Germinal center (tissue), 1 donor: Measurements from ENCODE around the gene ALG14.
A peak's percentile ranks its signal among the peaks of the same experiment; 100 is the strongest.

ENCODE experiments used
- DNase-seq: peaks from one replicate; pipeline ENCODE4 v3.0.0; 2012; ENCODE audit warnings: mixed read lengths, low spot score

Gene ALG14

GRCh38 chr1:94980582-94981574 lies 91.9 kb downstream of the ALG14 start:
- DNase-seq, result no peak

DNA sequence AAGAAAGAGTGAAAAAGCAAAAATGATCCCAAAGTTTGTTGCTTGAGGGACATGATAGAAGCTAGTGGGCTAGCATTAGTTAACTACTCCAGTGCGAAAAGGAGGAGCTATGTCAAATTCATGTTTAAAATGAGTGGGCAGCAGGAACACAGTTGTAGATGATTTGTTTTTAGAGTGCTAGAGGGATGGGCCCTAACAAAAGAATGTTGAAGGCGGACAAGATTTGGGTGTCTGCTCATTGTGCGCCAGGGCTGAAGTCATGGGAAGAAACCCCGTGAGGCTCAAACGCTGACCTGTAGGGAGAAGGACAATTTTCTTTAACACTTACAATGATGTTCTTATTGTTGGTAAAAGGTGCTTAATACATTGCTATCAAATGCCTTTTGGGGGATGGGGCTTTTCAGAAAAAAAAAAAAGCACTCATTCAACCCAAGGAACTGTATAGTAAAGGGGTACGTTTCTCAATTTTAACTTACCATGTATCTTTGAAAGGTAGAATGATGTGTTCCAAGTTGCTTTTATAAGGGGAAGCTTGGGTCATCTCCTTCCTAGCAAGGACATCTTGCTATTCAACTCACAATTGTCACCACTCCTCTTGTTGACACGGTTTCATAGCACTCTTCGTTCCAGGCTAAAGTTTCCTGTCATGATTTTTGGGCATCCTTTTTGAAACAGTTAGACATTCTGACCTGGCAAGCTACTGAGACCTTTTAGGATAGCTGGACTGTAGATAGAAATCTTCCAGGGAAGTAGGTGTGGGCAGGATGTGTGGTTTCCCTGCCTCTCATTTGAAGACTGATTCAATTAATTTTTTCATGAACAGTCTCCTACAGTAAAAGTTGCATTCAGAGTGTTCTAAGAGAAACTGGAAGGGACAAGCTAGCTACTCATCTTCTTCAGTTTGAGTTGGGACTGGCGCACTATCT lies 92.8 kb downstream of the ALG14 start:
- no peak for DNase-seq

DNA sequence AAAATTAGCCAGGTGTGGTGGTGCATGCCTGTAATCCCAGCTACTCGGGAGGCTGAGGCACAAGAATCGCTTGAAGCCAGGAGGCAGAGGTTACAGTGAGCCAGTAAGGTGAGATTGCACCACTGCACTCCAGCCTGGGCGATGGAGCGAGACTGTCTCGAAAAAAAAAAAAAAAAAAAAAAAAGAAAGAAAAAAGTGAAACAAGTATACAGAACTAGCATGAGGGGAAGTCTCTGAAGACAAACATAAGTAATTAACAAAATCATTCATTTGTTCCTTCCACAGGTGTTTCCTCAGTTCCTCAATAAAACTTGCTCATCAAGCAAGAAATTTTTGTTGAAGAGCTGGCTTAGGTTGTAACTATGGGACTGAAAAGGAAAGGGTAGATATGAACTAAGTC lies 93.6 kb downstream of the ALG14 start:
- DNase-seq, result no peak

DNA sequence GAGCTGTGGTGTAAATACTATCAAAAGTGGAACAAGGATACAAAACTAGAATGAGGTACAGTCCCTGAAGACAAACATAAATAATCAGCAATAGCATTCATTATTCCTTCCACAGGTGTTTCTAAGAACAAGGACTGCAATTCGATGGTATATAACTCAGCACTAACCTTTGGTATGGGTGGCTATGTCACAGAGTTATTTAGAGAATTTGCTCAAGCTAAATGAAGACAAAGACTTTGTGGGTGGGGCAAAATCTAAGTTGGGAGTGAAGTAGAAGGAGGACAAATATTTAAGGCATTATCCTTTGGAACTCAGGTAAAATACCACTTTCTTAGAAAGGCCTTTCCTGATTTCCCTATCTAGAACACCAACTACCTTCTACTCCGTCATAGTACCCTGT lies 94.3 kb downstream of the ALG14 start:
- DNase-seq, result no peak

DNA sequence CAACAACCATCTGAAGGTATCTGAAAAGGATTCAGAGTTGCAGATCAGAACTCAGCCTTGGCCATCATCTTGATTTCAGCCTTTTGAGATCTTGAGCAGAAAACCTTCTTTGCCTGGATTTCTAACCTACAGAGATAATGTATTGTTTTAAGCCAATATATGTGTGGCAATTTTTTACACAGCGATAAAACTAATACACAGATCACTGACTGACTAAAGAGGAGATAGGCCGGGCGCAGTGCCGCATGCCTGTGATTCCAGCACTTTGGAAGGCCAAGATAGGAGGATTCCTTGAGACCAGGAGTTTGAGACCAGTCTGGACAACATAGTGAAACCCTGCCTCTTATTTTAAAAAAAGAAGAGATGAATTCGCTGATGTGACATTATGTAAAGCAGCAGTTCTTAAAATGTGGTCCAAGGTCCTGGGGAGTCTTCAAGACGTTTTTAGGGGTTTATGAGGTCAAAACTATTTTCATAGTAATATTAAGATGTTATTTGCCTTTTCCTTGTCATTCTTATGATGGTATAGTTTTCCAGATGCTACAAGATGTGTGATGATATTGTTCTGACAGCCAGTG lies 95.7 kb downstream of the ALG14 start:
- DNase-seq, result no peak

DNA sequence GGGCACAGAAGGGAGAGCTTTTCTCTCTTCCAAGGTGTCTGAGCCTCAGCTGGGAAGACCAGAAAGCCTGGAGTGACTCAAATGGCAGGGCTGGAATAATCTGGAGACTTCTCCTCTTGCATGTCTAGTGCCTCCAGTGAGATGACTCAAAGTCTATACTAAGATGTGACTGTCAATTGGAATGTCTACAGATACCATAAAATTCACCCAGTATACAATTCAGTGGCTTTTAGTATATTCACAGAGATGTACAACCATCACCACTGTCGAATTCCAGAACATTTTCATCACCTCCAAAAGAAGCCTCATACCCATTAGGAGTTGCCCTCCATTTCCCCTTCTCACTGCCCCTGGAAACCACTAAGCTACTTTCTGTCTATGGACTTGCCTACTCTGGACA lies 97.9 kb downstream of the ALG14 start:
- DNase-seq, result no peak

DNA sequence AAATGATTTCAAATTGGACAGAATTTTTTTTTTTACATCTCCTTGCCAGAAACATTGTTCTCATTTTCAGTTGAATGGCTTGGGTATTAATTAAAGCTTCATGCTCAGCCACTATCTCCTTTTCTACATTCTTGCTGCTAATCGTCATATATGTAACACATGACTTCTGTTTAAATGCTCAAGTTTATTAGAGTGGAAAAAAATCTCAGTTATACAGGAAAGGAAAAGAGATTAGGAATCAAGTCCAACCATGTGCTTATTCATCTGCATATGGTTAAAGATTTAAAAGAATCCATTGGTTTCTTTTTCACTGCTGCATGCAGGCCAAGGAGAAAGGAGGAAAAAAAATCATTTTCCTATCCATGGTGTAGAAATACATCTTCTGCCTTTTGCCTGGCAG lies 98.5 kb downstream of the ALG14 start:
- no peak for DNase-seq

DNA sequence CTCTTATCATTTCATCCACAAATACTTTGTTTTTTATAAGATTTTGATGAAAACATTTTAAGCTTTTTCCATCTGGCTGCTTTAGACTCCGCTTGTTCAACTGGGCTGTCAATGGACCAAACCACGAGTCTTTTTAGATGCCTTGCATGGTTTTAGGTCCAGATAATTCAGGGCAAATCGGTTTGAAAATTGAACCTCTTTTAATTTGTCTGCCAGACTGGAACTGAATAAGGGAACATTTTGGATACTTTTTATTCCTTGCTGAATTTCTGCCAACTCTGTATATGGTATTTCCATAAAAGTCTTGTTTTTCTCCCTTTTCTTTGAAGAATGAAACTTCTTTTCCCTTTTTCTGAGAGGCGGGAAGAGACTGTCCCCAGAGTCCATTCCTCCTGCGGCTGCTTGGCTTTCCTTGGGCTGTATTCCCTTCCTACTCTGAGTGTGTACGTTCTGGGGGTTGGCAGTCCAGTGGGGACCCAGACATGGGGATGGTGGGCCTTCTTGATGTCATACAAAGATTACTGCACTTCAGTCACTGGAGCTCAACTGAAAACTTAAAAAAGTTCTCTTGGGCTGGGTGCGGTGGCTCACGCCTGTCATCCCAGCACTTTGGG lies 99.3 kb downstream of the ALG14 start:
- DNase-seq, result no peak

DNA sequence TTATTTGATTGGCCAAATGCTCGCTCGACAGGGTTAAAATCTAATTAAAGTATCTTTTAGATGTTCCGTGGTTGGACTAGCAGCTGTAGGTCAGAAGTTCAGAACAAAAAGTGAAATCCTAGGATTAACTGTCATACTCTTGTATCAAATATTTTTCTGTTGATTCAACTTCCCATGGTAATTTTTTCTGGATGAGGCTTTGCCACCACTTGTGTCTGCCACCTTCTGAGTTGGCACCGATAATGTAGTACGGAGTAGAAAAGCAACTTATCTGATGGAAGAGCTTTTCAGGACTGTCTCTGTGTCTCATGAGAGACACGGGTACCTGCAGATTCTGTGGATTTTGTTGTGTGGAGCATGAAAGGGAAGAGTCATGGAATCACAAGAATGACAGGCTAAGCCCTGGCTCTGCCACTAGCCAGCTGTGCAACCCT lies 101.2 kb downstream of the ALG14 start:
- no peak for DNase-seq

DNA sequence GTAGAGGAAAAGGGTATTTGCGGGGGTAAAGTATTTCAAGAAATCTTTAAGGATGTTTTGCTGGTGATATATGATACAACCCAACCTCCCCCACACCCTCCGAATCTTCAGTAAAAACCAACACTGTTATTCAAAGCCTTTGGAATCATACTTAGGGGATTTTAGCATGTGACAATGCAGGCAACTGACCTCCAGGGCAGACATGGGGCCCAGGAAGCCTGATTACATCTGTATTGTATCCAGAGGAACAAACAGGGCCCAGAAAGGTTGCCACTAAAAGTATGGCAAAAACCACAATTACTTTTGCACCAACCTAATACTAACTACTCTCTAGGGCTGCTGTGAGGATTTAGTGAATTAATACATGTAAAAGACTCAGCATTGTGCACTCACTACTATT lies 102.0 kb downstream of the ALG14 start:
- DNase-seq, result no peak

GRCh38 chr1:94969137-94969536 lies 103.6 kb downstream of the ALG14 start:
- no peak for DNase-seq

GRCh38 chr1:94966033-94966432 lies 106.7 kb downstream of the ALG14 start:
- no peak for DNase-seq

DNA sequence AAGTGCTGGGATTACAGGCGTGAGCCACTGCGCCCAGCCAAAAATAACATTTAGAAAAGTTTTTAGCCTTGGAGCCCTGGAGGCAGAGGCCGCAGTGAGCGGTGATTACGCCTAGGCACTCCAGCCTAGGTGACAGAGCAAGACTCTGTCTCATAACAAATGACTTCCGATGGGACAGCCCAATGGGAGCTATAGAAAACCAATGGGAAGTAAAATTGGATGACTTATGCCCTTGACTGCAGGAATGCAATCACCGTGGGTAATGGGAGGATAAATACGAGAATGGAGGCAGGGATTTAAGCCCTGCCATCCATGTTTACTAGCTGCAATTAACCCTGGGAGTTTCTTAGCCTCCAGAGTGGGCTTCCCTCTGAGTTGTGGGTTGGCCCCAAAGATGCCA lies 108.9 kb downstream of the ALG14 start:
- DNase-seq, result no peak

GRCh38 chr1:94962409-94963265 lies 110.1 kb downstream of the ALG14 start:
- peak; percentile 69 for DNase-seq

GRCh38 chr1:94961988-94962387 lies 110.8 kb downstream of the ALG14 start:
- no peak for DNase-seq

- DNase-seq, result no peak
Observed at GRCh38 chr1:94961582-94961981, 111.2 kb downstream of the ALG14 start.

- DNase-seq, result no peak
Observed at GRCh38 chr1:94958081-94958480, 114.7 kb downstream of the ALG14 start.

GRCh38 chr1:94955767-94956632 lies 116.8 kb downstream of the ALG14 start:
- no peak for DNase-seq

GRCh38 chr1:94954263-94955220 lies 118.2 kb downstream of the ALG14 start:
- DNase-seq, result no peak
